Body of pancreas (tissue), 4 donors: ENCODE data around the gene LAPTM4A. TPM values are rescaled to one million over a fixed set of nuclear protein-coding genes. Genes with fewer than 3 reads are reported as not detected.

Experiments
- ATAC-seq: fragments of 150-250 bp; one replicate; pipeline ENCODE4 v1.9.1; 2016
- DNase-seq, 4 donors: peaks; one replicate each; pipeline ENCODE4 v3.0.0-alpha.2; 2019
- H3K27ac ChIP-seq, 4 donors: fragments of 200-600 bp; sonication (generic); 1 replicate in 3 of 4; 2 replicates in 1 of 4; pipeline versions ENCODE4 v1.5.1 to v1.6.1; 2016 to 2019; ENCODE audit warnings: mild to moderate bottlenecking in 1 of 4, mixed read lengths in 1 of 4, moderate library complexity in 1 of 4
- H3K27me3 ChIP-seq, 2 donors: fragments of 200-600 bp; sonication (generic); one replicate each; pipeline ENCODE4 v1.6.0; 2016; ENCODE audit warnings: mild to moderate bottlenecking in 1 of 2
- H3K36me3 ChIP-seq, 2 donors: fragments of 200-600 bp; sonication (generic); replicated peaks in 1 of 2; 2 replicates each; pipeline ENCODE4 v1.5.1; 2016; ENCODE audit warnings: low read depth in 2 of 2; ENCODE audit not compliant: insufficient read depth in 1 of 2
- H3K4me1 ChIP-seq: fragments of 200-600 bp; sonication (generic); one replicate; pipeline ENCODE4 v1.6.0; 2016
- H3K4me3 ChIP-seq, 2 donors: fragments of 200-600 bp; sonication (generic); 1 replicate in 1 of 2; 2 replicates in 1 of 2; pipeline ENCODE4 v1.5.1; 2016 to 2019
- H3K9me3 ChIP-seq, 3 donors: fragments of 200-600 bp; sonication (generic); 1 replicate in 2 of 3; 2 replicates in 1 of 3; pipeline ENCODE4 v1.5.1; 2016
- POLR2A ChIP-seq, 3 donors: fragments of 450-650 bp; IDR thresholded peaks; one replicate each; pipeline ENCODE4 v1.6.1; 2016; ENCODE audit warnings: antibody characterized with exemption in 3 of 3, mild to moderate bottlenecking in 2 of 3
- WGBS, 2 donors: methylation state at CpG; one replicate each; pipeline ENCODE4 v1.1.5; 2017; 5-methylcytosine and 5-hydroxymethylcytosine counted together
- intact Hi-C: fragments of 100-400 bp; cut with DNase I; formaldehyde crosslinking; loops from one replicate; pipeline ENCODE4 v1.15.1; 2023
- total RNA-seq, 2 donors: library from RNA; depleted of rRNA; stranded (reverse); fragments of >200 nt; gene quantifications; one replicate each; pipeline ENCODE4 v1.1.0, GENCODE V29; 2016
- TF ChIP-seq, protein P1 (sequence below), 7 experiments: fragments of 450-650 bp in 4 of 7; fragments of 200-600 bp in 3 of 7; sonication (generic) in 3 of 7; IDR thresholded peaks; one replicate each; pipeline ENCODE4 v1.5.1; 2016 to 2019; ENCODE audit warnings: antibody characterized with exemption in 7 of 7

LAPTM4A gene
- total RNA-seq, 2 donors from 2014 or later = 39.9 to 100 TPM

- DNase-seq = no peak
- Histone ChIP-seq H3K36me3 (no peaks in the 10 kb centered on the region), H3K27ac (no peak overlapping the region), H3K9me3 (no peaks in the 10 kb centered on the region), H3K4me3 (no peak overlapping the region), H3K27me3 (no peaks in the 10 kb centered on the region), H3K4me1 (peaks cover 8% of the 10 kb centered on the region)
- intact Hi-C loops = loop anchor here (5.0 kb wide), 1 partner anchor 83 kb away; the partner anchor contains the start of gene MATN3
- no peak for ATAC-seq
- TF ChIP-seq, protein P1, sequence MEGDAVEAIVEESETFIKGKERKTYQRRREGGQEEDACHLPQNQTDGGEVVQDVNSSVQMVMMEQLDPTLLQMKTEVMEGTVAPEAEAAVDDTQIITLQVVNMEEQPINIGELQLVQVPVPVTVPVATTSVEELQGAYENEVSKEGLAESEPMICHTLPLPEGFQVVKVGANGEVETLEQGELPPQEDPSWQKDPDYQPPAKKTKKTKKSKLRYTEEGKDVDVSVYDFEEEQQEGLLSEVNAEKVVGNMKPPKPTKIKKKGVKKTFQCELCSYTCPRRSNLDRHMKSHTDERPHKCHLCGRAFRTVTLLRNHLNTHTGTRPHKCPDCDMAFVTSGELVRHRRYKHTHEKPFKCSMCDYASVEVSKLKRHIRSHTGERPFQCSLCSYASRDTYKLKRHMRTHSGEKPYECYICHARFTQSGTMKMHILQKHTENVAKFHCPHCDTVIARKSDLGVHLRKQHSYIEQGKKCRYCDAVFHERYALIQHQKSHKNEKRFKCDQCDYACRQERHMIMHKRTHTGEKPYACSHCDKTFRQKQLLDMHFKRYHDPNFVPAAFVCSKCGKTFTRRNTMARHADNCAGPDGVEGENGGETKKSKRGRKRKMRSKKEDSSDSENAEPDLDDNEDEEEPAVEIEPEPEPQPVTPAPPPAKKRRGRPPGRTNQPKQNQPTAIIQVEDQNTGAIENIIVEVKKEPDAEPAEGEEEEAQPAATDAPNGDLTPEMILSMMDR (IDR thresholded peaks at IDR 0.05) = no peak
- TF ChIP-seq POLR2A (IDR thresholded peaks at IDR 0.05) = no peak
- 45 to 48% methylated on average over 1 of the region's 1 CpG for WGBS, 2 donors
Measured at GRCh38 chr2:20095469-20095868, 44.0 kb upstream of the LAPTM4A start.

DNA sequence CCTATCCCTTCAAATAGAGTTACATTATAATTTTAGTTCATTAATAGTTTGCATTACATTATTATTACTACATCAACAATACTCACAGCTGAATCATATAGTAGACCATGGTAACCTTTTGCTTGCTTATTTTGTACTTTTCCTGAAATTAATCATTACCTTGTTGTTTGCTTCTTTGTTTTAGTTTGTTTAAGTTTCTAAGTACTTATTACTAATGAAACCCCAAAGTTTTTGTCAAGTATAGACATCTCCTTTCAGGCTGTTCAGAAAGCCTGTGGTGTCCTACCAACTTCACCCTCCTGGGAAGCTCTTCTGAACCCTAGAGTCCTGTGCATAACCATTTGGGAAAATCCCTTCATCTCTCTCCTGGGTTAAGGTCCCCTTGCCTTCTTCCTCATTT lies 43.5 kb upstream of the LAPTM4A start:
- Histone ChIP-seq H3K27me3 (no peaks in the 10 kb centered on the region), H3K27ac (no peak overlapping the region), H3K9me3 (no peaks in the 10 kb centered on the region), H3K4me1 (peaks cover 8% of the 10 kb centered on the region), H3K4me3 (no peak overlapping the region), H3K36me3 (no peaks in the 10 kb centered on the region)
- DNase-seq (no peak), ATAC-seq (no peak)
- TF ChIP-seq, protein P1 (IDR thresholded peaks at IDR 0.05) = no peak
- TF ChIP-seq POLR2A (IDR thresholded peaks at IDR 0.05) = no peak
- intact Hi-C loops = loop anchor here (5.0 kb wide), 1 partner anchor 83 kb away; the partner anchor contains the start of gene MATN3

DNA sequence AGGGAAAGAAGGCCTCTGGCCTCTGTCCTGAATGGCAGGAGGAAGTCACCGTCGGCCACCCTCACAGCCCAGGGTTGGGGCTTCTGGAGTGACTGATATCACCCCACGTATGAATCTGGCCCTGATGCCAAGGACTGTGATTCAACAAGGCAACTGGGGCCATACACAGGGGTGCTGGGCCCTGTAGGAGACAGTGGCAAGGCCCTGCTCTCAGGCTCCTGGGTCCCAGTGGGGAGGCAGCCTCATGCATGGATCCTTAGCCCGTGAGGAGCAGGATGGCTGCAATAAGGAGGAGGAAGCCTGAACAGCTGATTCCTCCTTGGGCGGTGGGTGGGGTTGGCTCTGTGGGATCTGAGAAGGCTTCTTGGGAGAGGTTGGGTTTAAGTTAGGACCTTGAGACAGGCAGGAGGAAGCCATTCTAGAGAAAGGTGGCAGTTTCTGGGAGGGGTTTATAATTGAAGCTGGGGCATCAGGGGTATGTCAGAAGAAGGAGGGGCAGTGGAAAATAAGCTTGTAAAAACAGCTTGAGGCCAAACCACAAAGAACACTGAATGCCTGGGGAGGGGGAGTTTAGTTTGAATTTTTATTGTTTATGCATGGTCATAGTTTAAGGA lies 42.8 kb upstream of the LAPTM4A start:
- intact Hi-C loops = no loop called here
- DNase-seq (no peak), ATAC-seq (no peak)
- Histone ChIP-seq H3K27ac (no peak overlapping the region), H3K9me3 (no peaks in the 10 kb centered on the region), H3K36me3 (no peaks in the 10 kb centered on the region), H3K27me3 (no peaks in the 10 kb centered on the region), H3K4me1 (peaks cover 8% of the 10 kb centered on the region), H3K4me3 (no peak overlapping the region)
- TF ChIP-seq, protein P1 (IDR thresholded peaks at IDR 0.05) = no peak
- TF ChIP-seq POLR2A (IDR thresholded peaks at IDR 0.05) = no peak
- 61 to 75% methylated on average over 2 to 5 of the region's 5 CpGs for WGBS, 2 donors

GRCh38 chr2:20093263-20094141 lies 42.1 kb upstream of the LAPTM4A start:
- no peaks in the 10 kb centered on the region for H3K36me3 ChIP-seq
- WGBS, 2 donors = 16 to 29% methylated on average over 5 to 11 of the region's 11 CpGs
- no peaks in the 10 kb centered on the region for H3K27me3 ChIP-seq
- ATAC-seq (peak; percentile 69), DNase-seq (peak; percentile 72 to 82 (median 77))
- H3K4me3 ChIP-seq = no peak overlapping the region
- TF ChIP-seq, protein P1 (IDR thresholded peaks at IDR 0.05) = peak; percentile 32 to 68 (median 62)
- no peak for TF ChIP-seq POLR2A (IDR thresholded peaks at IDR 0.05)
- H3K27ac ChIP-seq = no peak overlapping the region
- H3K4me1 ChIP-seq = peaks cover 8% of the 10 kb centered on the region
- intact Hi-C loops = no loop called here
- no peaks in the 10 kb centered on the region for H3K9me3 ChIP-seq
